ENCODE measurements around the gene FYB1. TPM values are rescaled to one million over a fixed set of nuclear protein-coding genes. Genes with fewer than 3 reads are reported as not detected.

Gene FYB1
- polyA plus RNA-seq, 3 donors, result 75.3 to 141 (median 118) TPM

DNA sequence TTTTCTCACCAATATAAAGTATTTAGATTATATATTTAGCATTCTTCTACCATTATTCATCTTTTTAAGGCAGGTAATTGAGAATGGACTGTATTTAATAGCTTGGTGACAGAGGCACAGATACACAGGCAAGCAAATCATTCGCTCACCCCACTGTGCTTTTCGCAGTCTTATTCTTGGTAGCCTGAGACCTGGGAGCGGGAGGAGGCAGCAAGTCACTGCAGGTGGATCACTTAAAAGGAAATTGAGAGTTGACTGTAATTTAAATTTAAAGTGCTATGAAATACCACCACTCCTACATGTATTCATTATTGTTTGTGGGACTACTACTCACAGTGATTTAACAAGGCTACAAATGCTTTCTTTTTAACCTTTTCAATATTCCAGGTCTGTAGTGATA lies 154.9 kb downstream of the FYB1 start:
- no CpG with 5 or more reads among the region's 3 CpGs for WGBS (ENCODE audit: insufficient coverage)
- peaks cover 0 to 12% (median 3%) of the 10 kb centered on the region in 7 donors for H3K9me3 Mint-ChIP-seq
- Histone ChIP-seq H3K4me1 (ENCODE audit: control insufficient read depth in 1 of 2, insufficient read depth in 2 of 2, low read length in 2 of 2) (no peaks in the 10 kb centered on the region), H3K79me2 (ENCODE audit: insufficient read depth, low read length) (peaks cover 100% of the 10 kb centered on the region), H4K20me1 (ENCODE audit: insufficient read depth, low read length) (peaks cover 99% of the 10 kb centered on the region), H3K36me3 (replicated peaks in 1 of 2; ENCODE audit: control insufficient read depth in 1 of 2, insufficient read depth in 2 of 2, low read length in 2 of 2) (peaks cover 15 to 47% of the 10 kb centered on the region in 2 donors), H3K9me3 (replicated peaks in 1 of 2; ENCODE audit: control insufficient read depth in 1 of 2, insufficient read depth in 1 of 2, low read length in 2 of 2) (peaks cover 9 to 11% of the 10 kb centered on the region in 2 donors), H3K4me3 (replicated peaks in 1 of 3; ENCODE audit: low read depth in 2 of 3, low read length in 3 of 3) (no peak overlapping the region), H3K27ac (ENCODE audit: low read depth in 1 of 2, low read length in 2 of 2) (no peak overlapping the region), H3K4me2 (replicated peaks; ENCODE audit: extremely low read depth, low read length, poor library complexity, severe bottlenecking) (no peak overlapping the region), H2AFZ (ENCODE audit: insufficient read depth, low read depth, low read length, poor library complexity, severe bottlenecking) (no peak overlapping the region), H3K9ac (ENCODE audit: insufficient read depth, low read length, poor library complexity, severe bottlenecking) (no peak overlapping the region), H3K27me3 (ENCODE audit: control insufficient read depth in 2 of 2, insufficient read depth in 2 of 2, low read length in 2 of 2) (no peaks in the 10 kb centered on the region)
- H3K27me3 Mint-ChIP-seq (ENCODE audit: low read depth in 3 of 3), result peaks cover 0 to 1% (median 0%) of the 10 kb centered on the region in 3 donors
- H3K4me1 Mint-ChIP-seq, result peaks cover 10% of the 10 kb centered on the region
- intact Hi-C loops (cut with micrococcal nuclease), result no loop called here
- peaks cover 28 to 46% of the 10 kb centered on the region in 2 donors for H3K36me3 Mint-ChIP-seq
- H3K27ac Mint-ChIP-seq, result peak overlapping the region in 1 of 7 donors; percentile 42
- no peak overlapping the region for H3K4me3 Mint-ChIP-seq
- TF ChIP-seq, protein P1, sequence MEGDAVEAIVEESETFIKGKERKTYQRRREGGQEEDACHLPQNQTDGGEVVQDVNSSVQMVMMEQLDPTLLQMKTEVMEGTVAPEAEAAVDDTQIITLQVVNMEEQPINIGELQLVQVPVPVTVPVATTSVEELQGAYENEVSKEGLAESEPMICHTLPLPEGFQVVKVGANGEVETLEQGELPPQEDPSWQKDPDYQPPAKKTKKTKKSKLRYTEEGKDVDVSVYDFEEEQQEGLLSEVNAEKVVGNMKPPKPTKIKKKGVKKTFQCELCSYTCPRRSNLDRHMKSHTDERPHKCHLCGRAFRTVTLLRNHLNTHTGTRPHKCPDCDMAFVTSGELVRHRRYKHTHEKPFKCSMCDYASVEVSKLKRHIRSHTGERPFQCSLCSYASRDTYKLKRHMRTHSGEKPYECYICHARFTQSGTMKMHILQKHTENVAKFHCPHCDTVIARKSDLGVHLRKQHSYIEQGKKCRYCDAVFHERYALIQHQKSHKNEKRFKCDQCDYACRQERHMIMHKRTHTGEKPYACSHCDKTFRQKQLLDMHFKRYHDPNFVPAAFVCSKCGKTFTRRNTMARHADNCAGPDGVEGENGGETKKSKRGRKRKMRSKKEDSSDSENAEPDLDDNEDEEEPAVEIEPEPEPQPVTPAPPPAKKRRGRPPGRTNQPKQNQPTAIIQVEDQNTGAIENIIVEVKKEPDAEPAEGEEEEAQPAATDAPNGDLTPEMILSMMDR (IDR thresholded peaks at IDR 0.05), result no peak
- DNase-seq, result no peak

DNA sequence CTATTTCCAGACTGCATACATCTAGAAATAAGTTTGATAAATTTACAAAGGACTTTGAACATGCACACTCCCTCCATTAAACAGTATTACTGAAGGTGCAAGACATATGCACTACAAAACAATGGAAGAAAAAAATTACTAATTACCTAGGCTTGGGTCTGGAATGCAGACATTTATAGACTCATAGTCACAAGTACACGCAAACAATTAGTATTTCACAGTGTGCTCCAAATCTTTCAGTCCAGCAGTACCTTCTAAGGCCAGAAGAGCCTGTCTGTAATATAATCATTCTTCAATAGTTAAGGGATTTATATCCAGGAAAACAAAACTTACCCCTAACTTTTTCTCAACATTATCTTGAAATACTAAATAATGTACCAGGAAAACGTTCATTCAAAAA lies 156.3 kb downstream of the FYB1 start:
- H4K20me1 ChIP-seq (ENCODE audit: insufficient read depth, low read length), result peaks cover 99% of the 10 kb centered on the region
- peaks cover 93% of the 10 kb centered on the region for H3K79me2 ChIP-seq (ENCODE audit: insufficient read depth, low read length)
- no peak for DNase-seq
- H3K27me3 Mint-ChIP-seq (ENCODE audit: low read depth in 3 of 3), result peaks cover 0 to 1% (median 0%) of the 10 kb centered on the region in 3 donors
- no peak overlapping the region for H3K4me3 ChIP-seq (replicated peaks in 1 of 3; ENCODE audit: low read depth in 2 of 3, low read length in 3 of 3)
- no peaks in the 10 kb centered on the region for H3K27me3 ChIP-seq (ENCODE audit: control insufficient read depth in 2 of 2, insufficient read depth in 2 of 2, low read length in 2 of 2)
- peaks cover 24 to 33% of the 10 kb centered on the region in 2 donors for H3K36me3 Mint-ChIP-seq
- H3K36me3 ChIP-seq (replicated peaks in 1 of 2; ENCODE audit: control insufficient read depth in 1 of 2, insufficient read depth in 2 of 2, low read length in 2 of 2), result peaks cover 11 to 34% of the 10 kb centered on the region in 2 donors
- no peak overlapping the region for H3K4me3 Mint-ChIP-seq
- H3K9ac ChIP-seq (ENCODE audit: insufficient read depth, low read length, poor library complexity, severe bottlenecking), result no peak overlapping the region
- H3K9me3 Mint-ChIP-seq, result peaks cover 0 to 12% (median 3%) of the 10 kb centered on the region in 7 donors
- H3K27ac Mint-ChIP-seq, result no peak overlapping the region
- peaks cover 0 to 4% of the 10 kb centered on the region in 2 donors for H3K4me1 ChIP-seq (ENCODE audit: control insufficient read depth in 1 of 2, insufficient read depth in 2 of 2, low read length in 2 of 2)
- no peak overlapping the region for H3K27ac ChIP-seq (ENCODE audit: low read depth in 1 of 2, low read length in 2 of 2)
- TF ChIP-seq, protein P1 (IDR thresholded peaks at IDR 0.05), result no peak
- H3K4me2 ChIP-seq (replicated peaks; ENCODE audit: extremely low read depth, low read length, poor library complexity, severe bottlenecking), result no peak overlapping the region
- no peak overlapping the region for H2AFZ ChIP-seq (ENCODE audit: insufficient read depth, low read depth, low read length, poor library complexity, severe bottlenecking)
- intact Hi-C loops (cut with micrococcal nuclease), result no loop called here
- 100% methylated on average over 1 of the region's 2 CpGs for WGBS (ENCODE audit: insufficient coverage)
- peaks cover 20% of the 10 kb centered on the region for H3K4me1 Mint-ChIP-seq
- H3K9me3 ChIP-seq (replicated peaks in 1 of 2; ENCODE audit: control insufficient read depth in 1 of 2, insufficient read depth in 1 of 2, low read length in 2 of 2), result peaks cover 9 to 11% of the 10 kb centered on the region in 2 donors

Measured in CD14-positive monocyte (primary cell).